GM12878 (cell line): ENCODE results near the gene SLC1A2. TPM values are rescaled to one million over a fixed set of nuclear protein-coding genes. Genes with fewer than 3 reads are reported as not detected.

Source experiments
- CBX5 ChIP-seq: sonication (generic); IDR thresholded peaks from 2 replicates; pipeline ENCODE4 v1.6.1; 2016; ENCODE audit warnings: low read depth, moderate library complexity, mild to moderate bottlenecking, inconsistent platforms
- CUX1 ChIP-seq: IDR thresholded peaks from 2 replicates; pipeline ENCODE4 v1.6.1; 2012; ENCODE audit warnings: improper control_type of control experiment, low read depth, low read length; ENCODE audit not compliant: insufficient replicate concordance
- JUND ChIP-seq: IDR thresholded peaks from 2 replicates; pipeline ENCODE4 v1.6.1; 2012; ENCODE audit warnings: low read depth, mild to moderate bottlenecking, low read length, improper control_type of control experiment, moderate library complexity
- NFYA ChIP-seq: IDR thresholded peaks from 2 replicates; pipeline ENCODE4 v1.6.1; 2011; ENCODE audit warnings: low read depth, mild to moderate bottlenecking, low read length, improper control_type of control experiment, borderline replicate concordance
- NR2C2 ChIP-seq: IDR thresholded peaks from 2 replicates; pipeline ENCODE4 v1.6.1; 2011; ENCODE audit warnings: borderline replicate concordance, low read depth; ENCODE audit not compliant: control insufficient read depth, insufficient read length
- RB1 ChIP-seq: fragments of 450-650 bp; formaldehyde crosslinking; IDR thresholded peaks from 2 replicates; pipeline ENCODE4 v1.6.1; 2017; ENCODE audit warnings: mild to moderate bottlenecking, borderline replicate concordance
- SMC3 ChIP-seq: IDR thresholded peaks from 2 replicates; pipeline ENCODE4 v1.6.1; 2011; ENCODE audit warnings: low read length, improper control_type of control experiment, borderline replicate concordance
- SPI1 ChIP-seq: IDR thresholded peaks from 2 replicates; pipeline ENCODE4 v1.6.1; 2011; ENCODE audit warnings: low read depth, mild to moderate bottlenecking, low read length, moderate library complexity, borderline replicate concordance; ENCODE audit not compliant: insufficient read depth
- SRF ChIP-seq, 2 experiments: IDR thresholded peaks; 2 replicates each; pipeline ENCODE4 v1.6.1; 2011; ENCODE audit warnings: low read depth in 2 of 2, low read length in 2 of 2, mild to moderate bottlenecking in 1 of 2, moderate library complexity in 1 of 2
- YY1 ChIP-seq: IDR thresholded peaks from 2 replicates; pipeline ENCODE4 v1.6.1; 2011; ENCODE audit warnings: low read depth, mild to moderate bottlenecking, low read length
- ZNF274 ChIP-seq: IDR thresholded peaks from one replicate; pipeline ENCODE4 v1.8.0; 2011; ENCODE audit not compliant: insufficient read length, insufficient read depth
- ZNF384 ChIP-seq: IDR thresholded peaks from 2 replicates; pipeline ENCODE4 v1.6.1; 2012; ENCODE audit warnings: low read depth, mild to moderate bottlenecking, low read length, improper control_type of control experiment, borderline replicate concordance
- polyA plus RNA-seq, 11 experiments: library from polyadenylated mRNA; depleted of rRNA in 4 of 11; unstranded in 6 of 11; stranded (reverse) in 5 of 11; fragments of >200 nt; fragmentation: Nextera tagmentation in 4 of 11; fragmentation: Illumina TruSeq in 1 of 11; extraction: Ambion mirVana in 4 of 11; extraction: Trizol in 1 of 11; gene quantifications; 1 replicate in 1 of 11; 2 replicates in 10 of 11; pipeline versions ENCODE4 v1.2.1 to v1.2.3, GENCODE V29; 2011 to 2016; ENCODE audit warnings: inconsistent platforms in 2 of 11, missing spikeins in 2 of 11, low read depth in 1 of 11
- total RNA-seq, 4 experiments: library from RNA; depleted of rRNA in 3 of 4; stranded (reverse); fragments of >200 nt in 3 of 4; fragmentation: Illumina TruSeq in 1 of 4; extraction: Trizol in 1 of 4; gene quantifications; 2 replicates each; pipeline versions ENCODE4 v1.2.1 to v1.2.3, GENCODE V29; 2013 to 2021
- TF ChIP-seq, protein P1 (sequence below): fragments of 450-650 bp; IDR thresholded peaks from 2 replicates; pipeline ENCODE4 v1.6.1; 2017; ENCODE audit warnings: low read depth, mild to moderate bottlenecking, moderate library complexity
- TF ChIP-seq, protein P2 (sequence below): fragments of 150-350 bp; IDR thresholded peaks from 2 replicates; pipeline ENCODE4 v1.6.1; 2014; ENCODE audit warnings: mild to moderate bottlenecking, low read depth, low read length
- TF ChIP-seq, protein P3 (sequence below): fragments of 450-650 bp; IDR thresholded peaks from 2 replicates; pipeline ENCODE4 v1.6.1; 2018; ENCODE audit warnings: borderline replicate concordance, mild to moderate bottlenecking; ENCODE audit not compliant: partially characterized antibody

The SLC1A2 gene
- total and polyA plus RNA-seq, 10 of the 15 experiments (the other 5 are each of a cell fraction or from before 2014, with no cell fraction given) = 0.01 to 0.84 (median 0.22) TPM; not detected in 1

DNA sequence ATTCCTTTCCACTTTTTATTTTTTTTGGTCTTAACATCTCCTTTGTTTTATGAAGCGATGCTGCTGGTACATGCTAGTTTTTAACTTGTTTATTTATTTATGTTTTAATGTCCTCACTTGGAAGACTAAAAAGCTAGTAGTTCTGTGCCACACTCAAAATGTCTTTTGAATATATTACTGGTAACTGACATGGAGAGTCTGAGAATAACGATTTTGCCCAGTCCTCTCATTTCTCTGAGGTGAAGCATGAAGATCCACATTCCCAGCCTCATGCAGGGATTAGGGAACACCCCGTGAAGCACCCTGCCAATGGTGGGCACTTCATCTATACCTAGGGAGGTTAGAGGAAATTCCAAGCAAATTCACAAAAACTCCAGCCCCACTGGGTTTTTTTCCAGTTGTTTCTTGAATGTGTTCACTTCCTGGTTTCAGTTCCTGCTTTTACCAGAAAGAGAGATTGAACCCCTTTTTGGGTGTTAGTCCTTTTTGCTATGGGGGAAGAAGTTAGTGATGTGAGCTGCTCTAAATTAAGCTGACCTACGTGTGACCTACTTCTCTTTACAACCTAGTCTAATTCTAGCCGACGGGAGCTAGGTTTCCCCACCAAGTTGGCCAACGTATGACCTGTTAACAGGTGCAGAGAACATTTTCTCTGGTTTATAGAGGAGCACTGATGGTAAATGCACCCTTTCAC is 106.1 kb downstream of the SLC1A2 start (continued):
- TF ChIP-seq, protein P1, sequence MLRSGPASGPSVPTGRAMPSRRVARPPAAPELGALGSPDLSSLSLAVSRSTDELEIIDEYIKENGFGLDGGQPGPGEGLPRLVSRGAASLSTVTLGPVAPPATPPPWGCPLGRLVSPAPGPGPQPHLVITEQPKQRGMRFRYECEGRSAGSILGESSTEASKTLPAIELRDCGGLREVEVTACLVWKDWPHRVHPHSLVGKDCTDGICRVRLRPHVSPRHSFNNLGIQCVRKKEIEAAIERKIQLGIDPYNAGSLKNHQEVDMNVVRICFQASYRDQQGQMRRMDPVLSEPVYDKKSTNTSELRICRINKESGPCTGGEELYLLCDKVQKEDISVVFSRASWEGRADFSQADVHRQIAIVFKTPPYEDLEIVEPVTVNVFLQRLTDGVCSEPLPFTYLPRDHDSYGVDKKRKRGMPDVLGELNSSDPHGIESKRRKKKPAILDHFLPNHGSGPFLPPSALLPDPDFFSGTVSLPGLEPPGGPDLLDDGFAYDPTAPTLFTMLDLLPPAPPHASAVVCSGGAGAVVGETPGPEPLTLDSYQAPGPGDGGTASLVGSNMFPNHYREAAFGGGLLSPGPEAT = peak; percentile 92
- no peak for TF ChIP-seq RB1
- TF ChIP-seq NFYA = no peak
- TF ChIP-seq NR2C2 = no peak
- no peak for TF ChIP-seq CUX1
- TF ChIP-seq, protein P2, sequence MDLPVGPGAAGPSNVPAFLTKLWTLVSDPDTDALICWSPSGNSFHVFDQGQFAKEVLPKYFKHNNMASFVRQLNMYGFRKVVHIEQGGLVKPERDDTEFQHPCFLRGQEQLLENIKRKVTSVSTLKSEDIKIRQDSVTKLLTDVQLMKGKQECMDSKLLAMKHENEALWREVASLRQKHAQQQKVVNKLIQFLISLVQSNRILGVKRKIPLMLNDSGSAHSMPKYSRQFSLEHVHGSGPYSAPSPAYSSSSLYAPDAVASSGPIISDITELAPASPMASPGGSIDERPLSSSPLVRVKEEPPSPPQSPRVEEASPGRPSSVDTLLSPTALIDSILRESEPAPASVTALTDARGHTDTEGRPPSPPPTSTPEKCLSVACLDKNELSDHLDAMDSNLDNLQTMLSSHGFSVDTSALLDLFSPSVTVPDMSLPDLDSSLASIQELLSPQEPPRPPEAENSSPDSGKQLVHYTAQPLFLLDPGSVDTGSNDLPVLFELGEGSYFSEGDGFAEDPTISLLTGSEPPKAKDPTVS = 0 out of 2 replicates have a peak, but pooled peaks have one; percentile 45
- TF ChIP-seq SRF (IDR thresholded peaks at IDR 0.05; ENCODE audit: low read depth in 2 of 2, low read length in 2 of 2) = peak in 1 of 2 experiments; percentile 81; a peak in 2 of 4 replicates
- TF ChIP-seq, protein P3, sequence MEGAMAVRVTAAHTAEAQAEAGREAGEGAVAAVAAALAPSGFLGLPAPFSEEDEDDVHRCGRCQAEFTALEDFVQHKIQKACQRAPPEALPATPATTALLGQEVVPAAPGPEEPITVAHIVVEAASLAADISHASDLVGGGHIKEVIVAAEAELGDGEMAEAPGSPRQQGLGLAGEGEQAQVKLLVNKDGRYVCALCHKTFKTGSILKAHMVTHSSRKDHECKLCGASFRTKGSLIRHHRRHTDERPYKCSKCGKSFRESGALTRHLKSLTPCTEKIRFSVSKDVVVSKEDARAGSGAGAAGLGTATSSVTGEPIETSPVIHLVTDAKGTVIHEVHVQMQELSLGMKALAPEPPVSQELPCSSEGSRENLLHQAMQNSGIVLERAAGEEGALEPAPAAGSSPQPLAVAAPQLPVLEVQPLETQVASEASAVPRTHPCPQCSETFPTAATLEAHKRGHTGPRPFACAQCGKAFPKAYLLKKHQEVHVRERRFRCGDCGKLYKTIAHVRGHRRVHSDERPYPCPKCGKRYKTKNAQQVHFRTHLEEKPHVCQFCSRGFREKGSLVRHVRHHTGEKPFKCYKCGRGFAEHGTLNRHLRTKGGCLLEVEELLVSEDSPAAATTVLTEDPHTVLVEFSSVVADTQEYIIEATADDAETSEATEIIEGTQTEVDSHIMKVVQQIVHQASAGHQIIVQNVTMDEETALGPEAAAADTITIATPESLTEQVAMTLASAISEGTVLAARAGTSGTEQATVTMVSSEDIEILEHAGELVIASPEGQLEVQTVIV = no peak
- TF ChIP-seq SPI1 = peak; percentile 99
- TF ChIP-seq CBX5 = peak; percentile 94
- peak; percentile 20; the same call in 1 of the 2 replicates for TF ChIP-seq SMC3
- TF ChIP-seq JUND = no peak
- TF ChIP-seq YY1 = no peak
- TF ChIP-seq ZNF274 = no peak
- no peak for TF ChIP-seq ZNF384
